Activated naive CD8-positive, alpha-beta T cell (primary cell): ENCODE results near the gene ARHGAP10.

ENCODE experiments used
- H3K27ac Mint-ChIP-seq: one replicate; pipeline ENCODE4 v1.8.0; 2021; ENCODE audit warnings: mixed read lengths
- H3K27me3 Mint-ChIP-seq: one replicate; pipeline ENCODE4 v1.8.0; 2021; ENCODE audit warnings: mixed read lengths
- H3K36me3 Mint-ChIP-seq: one replicate; pipeline ENCODE4 v1.8.0; 2021; ENCODE audit warnings: mixed read lengths
- H3K4me1 Mint-ChIP-seq: one replicate; pipeline ENCODE4 v1.8.0; 2021; ENCODE audit warnings: low read depth, mixed read lengths
- H3K4me3 Mint-ChIP-seq: one replicate; pipeline ENCODE4 v1.8.0; 2021; ENCODE audit warnings: mild to moderate bottlenecking, mixed read lengths
- H3K9me3 Mint-ChIP-seq: one replicate; pipeline ENCODE4 v1.8.0; 2021; ENCODE audit warnings: low read depth, mixed read lengths

ARHGAP10 gene

DNA sequence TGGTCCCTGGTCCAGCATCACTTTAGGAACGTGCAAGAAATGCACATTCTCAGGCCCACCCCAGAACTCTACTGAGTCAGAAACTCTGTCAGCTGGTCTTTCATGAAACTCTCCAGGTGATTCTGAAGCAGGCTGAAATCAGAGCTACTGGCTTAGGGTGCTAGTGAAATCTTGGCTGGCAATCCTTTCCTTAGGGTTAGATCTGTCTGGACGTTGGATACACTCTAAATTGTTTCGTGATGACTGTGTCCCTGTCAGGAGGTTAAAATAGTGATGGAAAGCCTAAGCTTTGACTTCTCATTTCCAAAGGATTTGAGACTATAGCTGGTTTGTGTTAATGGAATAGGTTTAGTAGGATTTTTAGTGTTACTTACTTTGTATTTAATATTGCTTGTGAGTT lies 99.1 kb downstream of the ARHGAP10 start:
- H3K27me3 Mint-ChIP-seq: no peaks in the 10 kb centered on the region
- no peak overlapping the region for H3K27ac Mint-ChIP-seq
- no peak overlapping the region for H3K4me3 Mint-ChIP-seq
- H3K4me1 Mint-ChIP-seq: no peaks in the 10 kb centered on the region
- peaks cover 10% of the 10 kb centered on the region for H3K36me3 Mint-ChIP-seq
- no peaks in the 10 kb centered on the region for H3K9me3 Mint-ChIP-seq

DNA sequence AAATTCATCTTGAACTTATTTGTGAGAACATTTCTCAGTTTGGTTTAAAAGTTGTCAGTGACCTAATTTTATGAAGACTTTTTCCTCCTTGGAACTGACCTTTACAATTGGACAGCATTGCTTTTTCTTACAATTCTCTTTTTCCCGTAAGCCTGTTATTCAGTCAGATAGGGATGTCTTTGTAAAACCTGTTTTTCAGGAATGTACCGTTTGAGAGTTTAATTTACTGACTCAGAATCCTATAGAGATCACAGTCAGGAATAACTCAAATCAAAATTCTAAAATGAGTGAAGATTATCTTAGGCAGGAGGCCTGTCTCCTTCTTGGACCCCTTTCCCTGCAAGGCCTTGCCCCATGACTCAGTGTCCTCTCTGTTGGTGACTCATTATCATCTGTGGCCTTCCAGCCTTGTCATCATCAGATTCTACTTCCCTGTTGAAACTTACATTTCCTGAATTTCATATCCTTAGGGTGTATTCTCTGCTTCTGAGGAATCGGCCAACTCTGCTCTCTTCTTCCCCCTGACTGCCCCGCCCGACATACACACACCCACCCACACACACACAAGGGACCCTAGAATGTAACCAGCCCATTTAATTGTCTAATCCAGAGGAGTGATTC lies 99.8 kb downstream of the ARHGAP10 start:
- no peak overlapping the region for H3K4me3 Mint-ChIP-seq
- H3K27ac Mint-ChIP-seq: no peak overlapping the region
- H3K27me3 Mint-ChIP-seq: no peaks in the 10 kb centered on the region
- no peaks in the 10 kb centered on the region for H3K9me3 Mint-ChIP-seq
- H3K36me3 Mint-ChIP-seq: peaks cover 10% of the 10 kb centered on the region
- no peaks in the 10 kb centered on the region for H3K4me1 Mint-ChIP-seq

DNA sequence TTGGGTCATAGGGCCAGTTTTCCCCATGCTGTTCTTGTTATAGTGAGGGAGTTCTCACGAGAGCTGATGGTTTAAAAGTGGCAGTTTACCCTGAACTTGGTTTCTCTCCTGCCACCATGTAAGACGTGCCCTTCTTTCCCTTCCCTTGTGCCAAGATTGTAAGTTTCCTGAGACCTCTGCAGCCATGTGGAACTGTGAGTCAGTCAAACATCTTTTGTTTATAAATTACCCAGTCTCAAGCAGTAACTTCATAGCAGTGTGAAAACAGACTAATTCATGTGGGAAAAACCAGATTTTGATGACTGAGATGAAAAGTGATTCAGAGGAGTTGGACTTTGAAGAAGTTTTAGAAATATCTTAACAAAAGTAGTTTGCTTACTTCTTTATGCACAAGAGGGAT lies 101.4 kb downstream of the ARHGAP10 start:
- Mint-ChIP-seq H3K36me3 (peaks cover 10% of the 10 kb centered on the region), H3K9me3 (no peaks in the 10 kb centered on the region), H3K4me3 (no peak overlapping the region), H3K27ac (no peak overlapping the region), H3K4me1 (no peaks in the 10 kb centered on the region), H3K27me3 (no peaks in the 10 kb centered on the region)

DNA sequence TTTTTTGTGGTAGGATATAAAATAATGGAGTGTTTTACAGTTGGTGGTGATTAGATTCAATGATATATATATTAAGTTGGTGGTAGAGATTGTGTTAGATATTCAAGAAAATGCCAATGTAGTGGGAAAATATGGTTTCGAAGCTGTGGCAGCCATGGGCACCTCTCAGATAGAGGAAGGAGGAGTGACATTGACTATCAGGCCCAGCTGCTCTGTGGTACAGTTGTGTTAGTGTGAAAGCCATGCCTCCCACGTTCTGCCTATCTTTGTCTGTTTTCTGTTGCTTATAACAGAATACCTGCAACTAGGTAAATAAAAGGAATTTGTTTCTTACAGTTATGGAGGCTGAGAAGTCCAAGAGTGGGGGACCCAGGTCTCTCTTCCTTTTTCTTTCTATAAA lies 101.9 kb downstream of the ARHGAP10 start:
- Mint-ChIP-seq H3K27me3 (no peaks in the 10 kb centered on the region), H3K9me3 (no peaks in the 10 kb centered on the region), H3K27ac (no peak overlapping the region), H3K4me3 (no peak overlapping the region), H3K4me1 (no peaks in the 10 kb centered on the region), H3K36me3 (peaks cover 12% of the 10 kb centered on the region)

DNA sequence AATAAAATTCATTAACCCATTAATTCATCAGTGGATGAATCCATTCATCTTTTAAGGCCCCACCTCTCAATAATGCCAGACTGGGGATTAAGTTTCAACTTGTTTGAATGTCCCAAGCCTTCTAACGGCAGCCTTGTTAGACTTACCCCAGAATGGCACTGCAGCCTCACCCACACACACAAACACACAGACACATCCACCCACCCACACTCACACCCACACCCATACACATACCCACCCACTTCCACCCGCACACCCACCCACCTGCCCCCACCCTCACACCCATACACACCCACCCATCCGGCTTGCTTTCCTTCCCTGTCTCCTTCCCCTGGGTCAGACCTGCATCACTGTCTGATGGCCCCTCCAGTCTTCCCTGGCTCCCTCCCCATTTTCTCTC lies 102.6 kb downstream of the ARHGAP10 start:
- Mint-ChIP-seq H3K27me3 (no peaks in the 10 kb centered on the region), H3K27ac (no peak overlapping the region), H3K9me3 (no peaks in the 10 kb centered on the region), H3K36me3 (peaks cover 12% of the 10 kb centered on the region), H3K4me1 (no peaks in the 10 kb centered on the region), H3K4me3 (no peak overlapping the region)

DNA sequence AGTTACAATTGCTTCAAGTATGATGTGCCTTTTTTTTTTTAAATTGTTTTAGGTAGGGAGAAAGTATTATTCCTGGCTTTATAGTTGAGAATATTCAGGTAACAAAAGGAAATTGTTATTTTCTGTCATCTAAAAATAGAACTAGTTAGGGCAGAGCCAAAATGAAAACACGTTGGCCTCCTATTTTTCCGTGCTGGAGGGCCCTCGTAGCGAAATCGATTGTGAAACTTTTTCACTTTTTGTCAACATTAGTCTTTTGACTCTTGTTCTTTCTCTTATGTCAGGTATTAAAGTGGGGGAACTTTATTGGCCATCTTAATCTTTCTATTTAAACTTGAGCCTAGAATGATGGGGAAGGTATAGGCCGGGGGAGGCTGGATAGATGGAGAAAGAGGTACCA lies 104.9 kb downstream of the ARHGAP10 start:
- Mint-ChIP-seq H3K9me3 (no peaks in the 10 kb centered on the region), H3K4me1 (no peaks in the 10 kb centered on the region), H3K27ac (no peak overlapping the region), H3K36me3 (peaks cover 11% of the 10 kb centered on the region), H3K4me3 (no peak overlapping the region), H3K27me3 (no peaks in the 10 kb centered on the region)

DNA sequence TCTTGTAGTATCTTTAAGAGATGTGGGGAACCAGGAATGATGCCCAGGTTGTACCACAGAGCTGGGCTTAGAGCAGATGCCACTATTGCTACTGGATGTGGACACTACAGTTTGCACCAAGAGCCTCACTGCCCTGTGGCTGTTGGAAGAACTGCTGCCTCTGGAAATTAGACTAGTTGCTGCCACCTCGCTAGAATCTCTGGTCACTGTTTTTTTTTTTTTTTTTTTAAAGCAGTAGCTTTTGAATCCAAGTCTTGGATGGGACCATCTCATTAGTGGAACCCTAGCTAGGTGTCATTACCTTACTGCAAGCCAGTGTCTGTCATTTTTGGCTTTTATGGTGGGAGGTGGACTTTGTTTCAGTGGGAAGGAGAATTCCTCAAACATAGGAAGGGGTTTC lies 105.5 kb downstream of the ARHGAP10 start:
- Mint-ChIP-seq H3K9me3 (no peaks in the 10 kb centered on the region), H3K27me3 (no peaks in the 10 kb centered on the region), H3K27ac (no peak overlapping the region), H3K36me3 (peaks cover 8% of the 10 kb centered on the region), H3K4me1 (no peaks in the 10 kb centered on the region), H3K4me3 (no peak overlapping the region)

DNA sequence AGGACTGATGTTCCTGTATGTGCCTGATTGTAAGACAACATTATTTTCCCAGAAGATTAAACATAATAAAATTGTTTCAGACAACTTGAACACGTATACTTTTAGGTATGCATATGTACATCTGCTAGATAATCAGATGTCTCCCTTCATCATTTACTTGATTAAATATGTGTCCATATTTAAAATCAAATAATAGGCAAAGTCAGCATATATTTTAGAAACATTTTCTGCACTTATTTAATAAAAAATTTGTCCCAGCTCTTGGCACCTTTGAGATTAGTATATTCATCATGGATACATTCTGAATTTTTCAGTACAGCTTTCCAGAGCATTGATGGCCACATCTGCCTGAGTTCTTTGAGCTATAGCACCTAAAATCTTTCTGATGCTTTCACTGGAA lies 106.0 kb downstream of the ARHGAP10 start:
- H3K36me3 Mint-ChIP-seq: peaks cover 8% of the 10 kb centered on the region

DNA sequence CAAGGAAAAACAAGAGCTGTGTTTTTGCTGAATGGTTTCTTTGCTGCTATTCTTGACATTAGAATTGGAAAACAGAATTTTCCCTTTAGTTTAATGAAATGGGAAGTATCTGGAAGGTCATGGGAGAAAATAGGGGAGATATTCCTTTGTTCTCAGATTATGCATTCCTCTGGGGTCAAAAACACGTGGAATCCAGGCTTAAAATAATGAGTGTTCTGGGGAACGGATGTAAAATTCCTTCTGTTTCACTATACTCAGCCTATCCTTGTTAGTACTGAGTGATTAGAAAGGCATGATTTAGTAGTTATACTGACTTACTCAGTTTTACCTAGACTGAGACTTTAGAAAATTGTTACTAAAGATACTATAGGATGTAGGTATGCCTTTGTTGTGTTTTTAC lies 107.3 kb downstream of the ARHGAP10 start:
- Mint-ChIP-seq H3K4me1 (no peaks in the 10 kb centered on the region), H3K27me3 (no peaks in the 10 kb centered on the region), H3K4me3 (no peak overlapping the region), H3K27ac (no peak overlapping the region), H3K9me3 (no peaks in the 10 kb centered on the region), H3K36me3 (peaks cover 4% of the 10 kb centered on the region)

More for the DNA sequence above, 106.0 kb downstream of the ARHGAP10 start:
- no peaks in the 10 kb centered on the region for H3K4me1 Mint-ChIP-seq
- no peak overlapping the region for H3K4me3 Mint-ChIP-seq
- H3K9me3 Mint-ChIP-seq: no peaks in the 10 kb centered on the region
- H3K27me3 Mint-ChIP-seq: no peaks in the 10 kb centered on the region
- no peak overlapping the region for H3K27ac Mint-ChIP-seq

DNA sequence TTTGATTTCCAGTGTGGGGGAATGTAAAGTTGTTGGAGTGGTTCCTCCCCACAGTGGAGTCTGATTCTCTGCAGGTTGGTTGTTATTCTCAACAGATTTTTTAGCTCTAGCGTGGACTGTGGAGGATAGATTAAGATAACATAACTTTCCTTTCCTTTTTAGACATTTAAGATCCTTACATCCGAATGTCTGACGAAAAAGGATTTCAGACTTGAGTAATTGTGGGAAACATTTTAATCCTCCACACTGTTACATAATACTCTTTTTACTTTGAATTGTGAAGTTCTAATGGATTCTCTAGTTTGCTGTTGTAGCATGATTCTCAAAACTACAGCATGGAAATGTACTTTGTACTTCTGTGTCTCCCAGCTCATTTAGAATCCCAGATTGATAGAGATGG lies 107.8 kb downstream of the ARHGAP10 start:
- no peaks in the 10 kb centered on the region for H3K4me1 Mint-ChIP-seq
- no peaks in the 10 kb centered on the region for H3K27me3 Mint-ChIP-seq
- no peak overlapping the region for H3K27ac Mint-ChIP-seq
- no peaks in the 10 kb centered on the region for H3K9me3 Mint-ChIP-seq
- no peak overlapping the region for H3K4me3 Mint-ChIP-seq
- peaks cover 4% of the 10 kb centered on the region for H3K36me3 Mint-ChIP-seq

DNA sequence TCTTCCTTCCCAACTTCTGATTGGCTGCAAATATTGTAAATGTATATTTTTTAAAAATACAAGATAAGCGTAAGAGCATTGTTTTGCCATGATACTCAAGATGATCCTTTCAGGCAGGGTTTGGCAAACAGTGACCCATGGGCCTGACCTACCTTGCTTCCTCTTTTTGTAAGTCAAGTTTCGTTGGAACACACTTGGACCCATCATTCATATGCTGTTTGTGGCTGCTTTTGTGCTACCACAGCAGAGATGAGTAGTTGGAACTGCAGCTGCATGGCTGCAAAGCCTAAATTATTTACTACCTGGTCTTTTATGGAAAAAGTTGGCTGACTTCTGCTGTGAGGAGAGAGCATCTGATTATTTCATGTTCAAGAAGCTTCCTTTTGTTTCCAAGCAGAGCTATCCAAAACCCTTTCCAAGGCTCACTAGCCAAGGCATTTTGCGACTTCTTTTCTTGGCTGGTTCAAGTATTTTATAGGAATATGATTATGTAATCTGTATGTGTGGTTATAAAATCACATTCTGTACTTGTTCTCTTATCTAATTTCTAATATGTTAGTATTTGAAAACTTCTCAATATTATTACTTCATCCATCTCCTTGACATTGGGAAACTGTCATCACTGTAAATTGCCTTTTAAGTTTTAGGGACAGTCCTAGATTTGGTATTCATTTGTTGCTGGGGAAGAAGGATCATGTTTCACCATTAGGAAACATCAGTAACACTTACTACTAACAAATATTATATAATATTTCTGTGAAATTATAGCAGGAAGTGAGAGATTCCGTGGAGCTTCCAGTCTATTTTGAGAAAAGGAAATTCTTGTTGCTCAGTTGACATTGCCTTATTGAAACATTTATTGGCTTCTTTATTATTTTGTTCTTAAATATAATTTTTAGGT lies 109.2 kb downstream of the ARHGAP10 start:
- Mint-ChIP-seq H3K4me1 (no peaks in the 10 kb centered on the region), H3K9me3 (no peaks in the 10 kb centered on the region), H3K27ac (no peak overlapping the region), H3K36me3 (peaks cover 2% of the 10 kb centered on the region), H3K4me3 (no peak overlapping the region), H3K27me3 (no peaks in the 10 kb centered on the region)

DNA sequence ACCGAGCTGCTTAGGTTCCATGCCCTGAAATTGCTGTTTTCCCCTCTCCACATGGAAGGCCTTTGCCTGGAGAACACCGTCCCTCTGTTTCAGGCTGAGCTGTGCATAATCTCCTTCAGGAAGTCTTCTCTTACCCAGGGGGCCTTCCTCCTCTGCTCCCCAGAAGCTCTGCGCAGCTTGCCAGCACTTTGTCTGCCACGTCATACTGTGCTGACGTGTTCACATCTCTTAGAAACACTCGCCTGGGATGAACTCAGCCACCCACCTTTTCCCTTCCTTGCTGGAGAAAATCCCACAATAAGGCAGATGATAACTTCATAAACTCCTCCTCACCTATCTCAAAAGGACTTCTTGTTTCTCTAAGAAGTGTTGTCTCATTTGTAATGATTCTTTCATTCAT lies 110.7 kb downstream of the ARHGAP10 start:
- Mint-ChIP-seq H3K4me3 (no peak overlapping the region), H3K9me3 (no peaks in the 10 kb centered on the region), H3K36me3 (peaks cover 2% of the 10 kb centered on the region), H3K4me1 (no peaks in the 10 kb centered on the region), H3K27me3 (no peaks in the 10 kb centered on the region), H3K27ac (no peak overlapping the region)

DNA sequence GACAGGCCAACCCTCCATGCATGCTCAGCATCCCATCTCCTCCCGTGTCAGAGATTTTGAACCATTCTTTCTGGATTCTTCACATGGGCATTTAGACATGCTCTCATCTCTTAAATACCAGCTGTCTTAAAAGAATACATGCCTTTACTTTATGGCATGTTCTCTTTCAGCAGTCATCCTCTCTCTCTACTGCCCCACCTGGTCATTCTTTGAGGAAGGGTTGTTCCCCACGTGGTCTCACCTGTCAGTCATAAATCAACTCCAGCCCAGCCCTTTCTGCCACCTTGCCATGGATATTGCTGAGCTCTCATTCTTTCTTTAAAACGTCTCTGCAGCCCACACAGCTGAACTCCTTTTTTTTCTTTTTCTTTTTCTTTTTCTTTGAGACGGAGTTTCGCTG lies 111.3 kb downstream of the ARHGAP10 start:
- H3K36me3 Mint-ChIP-seq: peaks cover 2% of the 10 kb centered on the region
- H3K4me1 Mint-ChIP-seq: no peaks in the 10 kb centered on the region
- no peak overlapping the region for H3K4me3 Mint-ChIP-seq
- H3K27me3 Mint-ChIP-seq: no peaks in the 10 kb centered on the region
- no peak overlapping the region for H3K27ac Mint-ChIP-seq
- no peaks in the 10 kb centered on the region for H3K9me3 Mint-ChIP-seq

DNA sequence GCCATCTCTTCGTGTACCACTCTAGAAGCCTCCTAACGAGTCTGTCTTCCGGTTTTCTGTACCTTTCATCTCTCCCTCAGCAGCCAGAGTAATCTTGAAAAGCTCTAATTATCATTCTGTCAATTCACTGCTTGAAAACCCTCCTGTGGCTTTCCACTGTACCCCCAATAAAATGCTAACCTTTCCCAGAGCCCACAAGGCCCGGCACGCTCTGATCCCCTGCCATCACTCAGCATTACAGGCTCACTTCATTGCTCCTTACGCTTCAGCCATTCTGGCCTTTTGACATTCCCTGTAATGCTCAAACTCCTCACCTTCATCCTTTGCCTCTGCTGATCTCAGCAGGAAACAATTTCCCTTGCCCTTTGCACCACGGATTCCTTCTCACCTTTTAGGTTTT lies 112.9 kb downstream of the ARHGAP10 start:
- H3K9me3 Mint-ChIP-seq: no peaks in the 10 kb centered on the region
- H3K4me1 Mint-ChIP-seq: no peaks in the 10 kb centered on the region
- no peaks in the 10 kb centered on the region for H3K27me3 Mint-ChIP-seq
- H3K36me3 Mint-ChIP-seq: peaks cover 4% of the 10 kb centered on the region
- H3K4me3 Mint-ChIP-seq: no peak overlapping the region
- no peak overlapping the region for H3K27ac Mint-ChIP-seq

DNA sequence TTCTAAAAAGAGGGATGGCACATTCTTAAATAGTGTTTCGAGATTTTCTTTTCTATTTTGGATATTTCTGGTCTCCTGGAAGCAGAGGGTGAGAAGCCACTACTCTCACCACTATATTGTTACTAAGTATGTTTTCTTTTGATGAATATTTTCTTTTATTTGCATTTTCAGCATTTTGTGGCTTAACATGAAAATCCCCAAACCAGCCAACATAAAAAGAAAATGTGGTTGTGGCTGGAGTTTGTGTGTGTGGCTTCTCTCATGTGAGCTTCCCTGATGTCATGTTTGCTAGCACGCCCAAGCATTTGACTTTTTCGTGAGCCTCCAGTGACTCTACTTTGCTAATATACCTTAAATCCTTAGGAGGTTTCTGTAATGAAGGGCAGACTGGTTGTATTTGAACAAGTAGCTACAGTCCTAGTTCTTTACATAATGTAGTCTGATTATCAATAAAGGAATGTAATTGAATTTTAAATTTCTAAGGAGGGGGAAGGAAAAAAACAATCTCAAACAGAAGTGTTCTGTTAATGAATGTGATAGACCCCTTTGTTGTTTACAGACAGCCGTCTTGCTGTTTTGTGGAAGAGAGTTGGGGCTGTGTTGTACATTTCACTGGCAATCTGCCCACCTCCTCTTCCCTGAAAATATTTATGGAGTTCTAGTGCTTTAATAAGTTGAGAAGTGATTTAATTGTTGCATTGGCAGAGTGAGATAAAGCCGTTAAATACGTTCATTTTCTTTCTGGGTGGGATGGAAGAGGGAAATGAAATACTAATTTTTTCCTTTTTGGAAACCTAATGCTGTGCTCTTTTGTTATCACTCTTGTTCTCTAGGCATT lies 114.6 kb downstream of the ARHGAP10 start:
- no peaks in the 10 kb centered on the region for H3K9me3 Mint-ChIP-seq
- H3K36me3 Mint-ChIP-seq: peaks cover 12% of the 10 kb centered on the region
- H3K4me3 Mint-ChIP-seq: no peak overlapping the region
- no peak overlapping the region for H3K27ac Mint-ChIP-seq
- H3K27me3 Mint-ChIP-seq: no peaks in the 10 kb centered on the region
- no peaks in the 10 kb centered on the region for H3K4me1 Mint-ChIP-seq
